Stimulated activated CD8-positive, alpha-beta memory T cell treated with anti-CD3 and anti-CD28 coated beads, Interleukin-12 subunit alpha, Interleukin-12 subunit beta, amount 100 ng/mL, for 1 hour (primary cell): ENCODE measurements around the gene DCAF8.

Experiments used
- DNase-seq: peaks from one replicate; pipeline ENCODE4 v3.0.0-alpha.2; 2020; ENCODE audit warnings: low read depth

Gene DCAF8

DNA sequence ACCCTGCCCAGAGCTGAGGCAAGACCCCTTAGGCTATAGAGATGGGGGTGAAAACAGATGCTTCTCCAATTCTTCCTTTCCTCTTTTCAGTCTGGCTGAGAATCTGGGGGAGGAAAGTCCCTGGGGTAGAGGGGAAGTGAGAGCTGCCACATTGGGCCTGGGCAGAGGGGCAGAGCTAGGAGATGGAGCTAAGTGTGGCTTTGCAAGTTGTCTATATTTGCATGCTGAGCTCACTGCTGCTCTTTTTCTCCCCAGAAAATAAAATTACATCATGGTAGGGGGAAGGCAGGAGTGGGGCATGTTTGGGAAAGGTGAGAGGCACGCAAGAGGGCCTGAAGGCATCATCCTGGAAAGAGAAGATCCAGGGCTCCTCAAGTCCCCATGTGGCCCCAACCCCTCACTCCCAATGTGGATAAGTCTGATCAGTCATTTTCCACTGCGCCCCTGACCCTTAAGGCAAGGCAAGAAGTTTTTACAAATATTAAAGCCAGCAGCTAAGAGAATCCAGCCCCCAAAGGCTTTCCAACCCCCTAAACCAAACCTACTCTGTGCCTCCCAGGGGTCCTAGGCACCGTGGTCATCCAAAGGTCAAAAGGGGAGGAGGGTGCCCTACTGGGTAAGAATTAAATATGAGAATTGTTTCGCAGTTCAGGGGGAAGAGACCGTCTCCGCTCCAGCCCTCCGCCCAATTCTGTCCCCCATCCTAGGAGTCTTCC, 57.7 kb downstream of the DCAF8 start:
- DNase-seq = no peak

DNA sequence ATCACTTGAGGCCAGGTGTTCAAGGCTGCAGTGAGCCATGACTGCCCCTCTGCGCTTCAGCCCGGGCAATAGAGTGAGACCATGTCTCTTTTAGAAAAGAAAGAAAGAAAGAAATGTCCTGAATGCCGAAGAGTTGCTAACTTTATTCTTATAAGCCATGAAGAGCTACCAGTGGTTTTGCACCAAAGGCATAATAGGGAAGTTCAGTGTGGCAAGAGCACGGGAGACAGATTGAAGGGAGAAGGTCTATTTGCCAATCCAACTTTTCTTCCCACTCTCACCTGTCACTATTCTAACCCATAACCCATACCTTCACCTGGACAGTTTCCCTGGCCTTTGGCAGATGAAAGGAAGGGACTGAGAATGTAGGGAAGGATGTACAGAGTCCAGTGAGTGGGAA, 61.6 kb downstream of the DCAF8 start:
- no peak for DNase-seq

DNA sequence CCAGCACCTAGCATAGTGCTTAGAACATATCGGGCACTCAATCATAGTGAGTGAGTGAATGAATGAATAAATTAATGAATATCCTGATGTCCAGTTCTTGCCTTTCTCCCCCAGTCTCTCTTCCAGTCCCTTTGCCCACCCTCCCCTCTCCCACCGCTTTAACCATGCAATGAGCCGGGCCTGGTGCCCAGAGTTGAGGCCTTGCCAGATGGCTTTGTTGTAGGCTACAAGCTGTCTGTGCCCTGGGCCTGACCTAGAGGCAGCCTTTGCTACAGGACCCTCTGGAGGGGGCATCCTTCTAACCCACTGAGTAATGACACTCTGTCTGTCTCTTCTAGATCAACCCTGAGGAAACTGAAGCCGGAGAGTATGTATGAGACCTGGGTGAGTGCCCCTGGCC, 65.1 kb downstream of the DCAF8 start:
- DNase-seq = no peak

DNA sequence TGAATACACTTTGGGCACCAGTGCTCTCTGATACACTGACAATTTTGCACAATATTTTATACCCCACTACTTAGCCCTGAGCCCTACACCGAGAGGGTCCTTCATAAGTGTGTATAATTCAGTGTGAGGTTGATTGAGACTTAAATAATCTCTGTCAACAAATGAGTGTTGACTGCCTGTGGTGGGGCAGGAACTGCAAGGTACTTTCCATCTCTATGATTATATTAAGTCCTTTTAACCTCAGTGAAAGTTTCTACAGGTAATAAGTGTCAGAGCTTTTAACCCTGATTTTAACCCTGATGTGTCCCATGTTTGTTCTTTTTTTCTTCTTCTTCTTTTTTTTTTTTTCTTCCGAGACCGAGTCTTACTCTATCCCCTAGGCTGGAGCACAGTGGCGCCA, 66.2 kb downstream of the DCAF8 start:
- DNase-seq = no peak

DNA sequence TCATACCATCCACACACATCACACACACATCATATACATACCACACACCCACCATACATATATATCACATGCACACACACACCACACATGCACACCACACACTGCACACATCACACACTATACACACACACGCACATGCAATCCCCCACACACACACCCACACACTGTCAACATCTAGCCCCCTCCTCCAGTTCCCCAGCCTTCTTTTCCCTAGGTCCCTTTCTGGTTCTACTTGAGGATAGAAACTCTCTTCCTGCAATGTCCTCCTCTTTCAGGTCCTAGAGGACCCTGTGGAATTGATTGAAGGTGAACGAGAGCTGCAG, 67.7 kb downstream of the DCAF8 start:
- no peak for DNase-seq

DNA sequence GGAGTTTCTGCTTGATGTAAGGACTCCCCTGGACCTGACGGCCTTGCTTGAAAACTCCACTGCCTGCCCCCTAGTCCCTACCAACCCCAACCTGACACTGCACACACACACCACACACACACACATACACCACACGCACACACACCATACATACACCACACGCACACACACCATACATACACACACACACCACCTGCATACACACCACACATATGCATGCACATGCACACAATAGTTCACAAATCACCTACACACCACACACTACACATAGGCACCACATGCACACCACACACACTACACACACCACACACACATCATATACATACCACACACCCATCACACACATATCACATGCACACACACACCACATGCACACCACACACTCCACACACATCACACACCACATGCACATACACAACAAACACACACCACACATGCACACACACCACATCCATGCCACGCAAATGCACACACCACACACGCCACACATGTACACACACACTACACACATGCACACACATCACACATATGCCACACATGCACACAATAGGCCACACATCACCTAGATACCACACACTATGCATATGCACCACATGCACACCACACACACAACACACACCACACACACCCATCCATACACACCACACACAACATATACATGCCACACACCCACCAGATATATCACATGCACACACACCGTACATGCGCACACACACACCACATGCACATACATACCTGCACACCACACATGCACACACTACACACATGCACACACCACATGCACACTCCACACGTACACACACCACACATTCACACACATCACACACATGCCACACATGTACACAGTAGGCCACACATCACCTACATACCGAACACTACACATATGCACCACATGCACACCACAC, 68.3 kb downstream of the DCAF8 start:
- DNase-seq = no peak

DNA sequence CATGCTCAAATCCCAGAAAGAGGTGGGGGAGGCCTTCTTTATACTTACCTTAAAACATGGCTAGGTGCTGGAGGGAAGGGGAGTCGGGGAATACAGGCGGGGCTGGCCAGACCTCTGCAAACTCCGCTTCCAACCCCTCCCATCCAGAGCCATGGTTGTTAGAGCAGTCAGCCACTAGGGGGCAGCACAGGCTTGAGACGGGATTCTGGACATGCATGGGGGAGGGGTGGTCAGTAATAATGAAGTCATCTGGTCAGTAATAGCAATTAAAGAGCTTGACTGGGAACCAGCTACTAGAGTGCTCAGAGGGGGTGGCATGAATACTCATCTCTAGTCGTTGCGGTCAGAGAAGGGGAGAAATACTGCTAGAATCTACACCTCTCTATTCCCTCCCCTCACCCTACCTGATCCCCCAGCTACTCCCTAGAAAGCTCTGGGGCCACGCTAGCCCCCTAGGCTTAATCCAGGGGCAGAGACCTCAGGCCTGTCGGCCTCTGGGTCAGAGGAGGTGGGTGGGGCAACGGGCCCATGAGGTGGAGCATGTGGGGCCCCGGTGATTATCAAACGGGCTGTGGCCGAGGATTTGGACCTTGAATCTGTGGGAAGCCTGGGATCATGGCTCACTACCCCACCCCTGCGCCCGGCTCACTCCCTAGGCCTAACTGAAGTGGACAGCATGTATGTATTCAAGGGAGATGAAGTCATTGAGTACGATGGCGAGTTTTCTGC, 69.1 kb downstream of the DCAF8 start:
- peak; percentile 80 for DNase-seq

DNA sequence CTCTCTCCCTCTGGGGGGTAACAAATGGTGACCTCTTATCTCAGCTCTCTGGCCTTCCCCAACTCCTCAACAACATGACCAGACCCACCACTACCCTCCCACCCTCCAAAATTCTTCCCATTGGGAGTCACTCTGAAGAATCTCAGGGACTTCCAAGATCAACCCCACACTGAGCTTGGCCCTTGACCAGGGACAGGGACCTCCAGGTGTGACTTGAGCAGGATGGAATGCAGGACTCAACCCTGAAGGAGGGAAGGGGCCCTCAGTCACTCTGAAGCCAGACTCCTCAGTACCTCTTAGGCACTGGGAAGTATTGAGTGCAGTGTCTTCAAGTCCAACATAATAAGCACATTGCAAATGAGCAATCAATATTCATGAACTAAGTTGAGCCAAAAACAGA, 70.1 kb downstream of the DCAF8 start:
- DNase-seq = no peak

DNA sequence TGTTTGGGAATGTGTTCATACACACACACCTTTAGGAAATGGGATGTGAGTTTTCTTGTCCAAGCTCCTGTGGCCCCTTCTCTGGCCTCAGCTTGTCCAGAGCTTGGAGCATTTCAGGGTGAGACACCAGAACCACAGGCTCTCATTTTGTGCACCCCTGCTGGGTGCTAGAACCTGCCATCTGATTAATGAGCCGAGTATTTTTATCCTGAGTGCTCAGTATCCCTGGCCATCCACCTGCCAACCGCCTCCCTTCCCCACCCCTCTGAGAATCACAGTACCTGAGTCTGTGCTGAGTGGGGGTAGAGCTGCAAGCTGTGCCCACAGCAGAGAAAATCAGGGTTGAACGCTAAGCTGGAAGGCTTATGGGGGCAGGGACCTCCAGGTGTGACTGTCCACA, 70.6 kb downstream of the DCAF8 start:
- no peak for DNase-seq

DNA sequence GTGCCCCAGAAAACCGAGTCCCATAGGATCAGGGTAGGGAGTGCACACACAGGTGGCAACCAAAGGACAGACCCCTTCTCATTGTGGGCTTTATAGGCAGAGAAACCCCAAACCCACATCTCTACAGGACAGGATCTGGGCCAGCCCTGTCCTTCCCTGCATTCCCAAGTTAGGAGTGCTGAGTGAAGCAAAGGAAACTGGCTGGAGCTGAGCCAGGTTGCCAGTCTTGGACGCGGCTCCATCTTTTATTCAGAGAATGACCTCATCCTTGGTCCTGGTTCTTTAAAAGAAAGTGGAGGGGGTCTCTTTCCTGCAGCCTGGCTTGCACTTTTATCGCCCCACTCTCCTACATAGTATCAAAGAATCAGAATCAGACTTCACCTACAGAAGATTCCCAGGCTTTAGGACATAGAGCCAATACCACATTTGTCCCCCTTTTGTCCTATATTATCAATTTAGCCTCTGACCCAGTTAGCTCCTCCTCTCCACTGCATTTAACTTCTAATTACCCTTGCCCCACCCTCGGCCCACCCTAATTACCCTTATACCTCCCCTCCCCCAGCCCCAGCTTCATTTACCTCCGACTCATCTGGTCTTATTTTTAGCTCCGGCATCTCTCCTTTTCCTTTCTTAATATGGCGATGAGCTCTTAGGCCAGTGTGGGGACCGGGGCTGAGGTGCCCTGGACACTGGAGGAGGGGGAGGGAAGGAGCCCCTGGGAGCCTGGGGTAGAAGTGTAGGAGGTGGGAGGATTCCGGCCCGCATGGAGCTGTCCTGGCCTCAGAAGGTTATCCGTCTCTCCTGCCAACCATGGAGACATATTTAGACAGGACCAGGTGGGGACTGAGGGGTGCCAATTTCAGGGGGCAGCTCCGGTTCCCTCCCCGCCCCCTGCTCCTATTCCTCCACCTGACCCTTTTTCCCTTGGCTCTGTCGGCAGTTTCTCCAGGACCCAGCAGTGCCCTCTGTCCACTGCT, 72.4 kb downstream of the DCAF8 start, which contains the start of gene CASQ1:
CASQ1 (plus strand) TSS at position 927 of the 977 bp plus-strand sequence. CDS start 177 bp downstream, outside the sequence.
- DNase-seq = no peak

DNA sequence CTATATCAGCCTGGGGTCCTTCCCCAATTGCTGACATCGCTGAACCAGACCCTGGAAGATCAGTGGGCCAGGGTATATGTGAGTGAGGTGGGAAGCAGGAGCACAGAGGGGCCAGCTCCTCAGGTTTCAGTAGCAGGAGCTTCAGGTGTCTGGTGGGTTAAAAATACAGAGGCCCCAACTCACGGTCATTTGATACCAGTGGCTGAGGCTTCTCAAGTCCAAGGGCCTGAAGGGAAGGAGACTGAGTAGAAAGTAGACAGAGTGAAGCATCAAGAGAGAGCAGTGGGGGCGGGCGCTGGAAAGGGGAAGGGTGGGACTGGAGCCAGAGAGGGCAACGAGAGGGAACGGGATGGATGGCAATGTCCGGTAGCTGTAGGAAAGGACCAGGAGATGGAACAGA, 74.0 kb downstream of the DCAF8 start:
- no peak for DNase-seq

DNA sequence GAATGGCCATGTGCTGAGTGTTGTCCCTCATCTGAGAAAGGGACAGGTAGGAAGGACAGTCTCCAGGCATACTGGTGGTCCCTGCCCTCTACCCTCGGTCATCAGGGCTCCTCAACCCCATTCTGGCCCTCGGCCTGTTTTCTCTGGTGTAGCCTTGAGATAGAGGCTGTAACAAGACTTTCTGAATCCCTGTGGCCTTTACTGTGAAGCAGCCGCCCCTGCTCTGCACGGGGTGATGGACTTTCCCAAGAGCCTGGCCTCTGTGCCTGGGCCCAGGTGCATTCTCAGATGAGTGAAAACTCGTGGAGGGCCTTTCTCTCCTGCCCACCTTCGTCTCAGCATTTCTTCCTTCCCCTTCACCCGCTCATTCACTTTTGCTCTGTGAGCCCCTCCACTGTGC, 74.9 kb downstream of the DCAF8 start:
- DNase-seq = no peak

DNA sequence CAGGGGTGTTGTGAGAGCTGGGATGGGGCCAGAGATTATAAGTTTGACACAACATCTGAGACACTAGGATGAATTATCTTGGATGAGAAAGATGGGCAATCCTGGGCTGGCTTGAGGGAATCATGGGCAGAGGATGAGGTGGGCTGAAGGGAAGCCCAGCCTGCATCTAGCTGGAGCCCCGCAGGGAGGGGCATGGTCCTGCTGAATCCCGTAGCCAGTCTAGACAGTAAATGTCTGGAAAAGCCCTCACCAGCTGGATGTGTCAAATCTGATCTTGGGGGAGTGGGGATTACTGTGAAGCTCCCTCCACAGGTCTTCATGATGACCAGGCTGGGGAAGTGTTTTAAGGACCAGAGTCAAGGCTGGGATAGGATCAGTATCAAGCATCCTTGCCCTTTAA, 75.6 kb downstream of the DCAF8 start:
- DNase-seq = no peak

DNA sequence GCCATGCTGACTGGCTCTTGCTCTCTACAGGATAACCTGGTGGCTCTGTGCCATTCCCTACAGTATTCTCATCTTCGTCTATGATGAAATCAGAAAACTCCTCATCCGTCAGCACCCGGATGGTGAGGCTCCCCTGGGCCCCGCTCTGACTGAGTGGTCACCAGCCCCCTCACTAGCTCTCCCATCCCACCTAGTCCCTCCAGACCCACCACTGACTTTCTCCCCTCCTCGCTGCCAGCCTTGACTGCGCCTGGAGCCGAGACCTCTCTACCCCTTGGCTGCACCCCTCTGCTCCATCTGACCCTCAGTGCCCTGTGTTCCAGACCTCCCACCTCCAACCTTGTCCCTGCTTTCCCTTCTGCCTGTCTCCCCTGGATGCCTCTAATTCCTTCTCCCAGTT, 76.1 kb downstream of the DCAF8 start:
- no peak for DNase-seq

DNA sequence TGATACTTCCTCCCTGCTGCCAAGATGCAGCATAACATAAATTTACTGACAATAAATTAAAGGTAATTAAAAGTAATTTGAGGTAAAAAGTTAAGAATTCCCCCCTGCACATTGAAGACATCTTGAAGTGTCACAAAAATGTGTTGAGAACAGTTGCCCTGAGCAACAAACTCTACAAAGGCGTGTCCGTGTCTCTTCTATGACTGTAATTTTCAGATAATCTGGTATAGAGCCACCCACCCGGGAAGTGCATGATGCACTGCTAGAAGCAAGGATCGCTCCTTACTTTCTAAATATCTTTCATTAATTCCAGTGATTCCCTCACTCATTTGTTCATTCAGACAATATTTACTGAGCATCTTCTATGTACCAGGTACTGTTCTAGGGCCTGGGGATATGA, 83.0 kb downstream of the DCAF8 start:
- DNase-seq = no peak

DNA sequence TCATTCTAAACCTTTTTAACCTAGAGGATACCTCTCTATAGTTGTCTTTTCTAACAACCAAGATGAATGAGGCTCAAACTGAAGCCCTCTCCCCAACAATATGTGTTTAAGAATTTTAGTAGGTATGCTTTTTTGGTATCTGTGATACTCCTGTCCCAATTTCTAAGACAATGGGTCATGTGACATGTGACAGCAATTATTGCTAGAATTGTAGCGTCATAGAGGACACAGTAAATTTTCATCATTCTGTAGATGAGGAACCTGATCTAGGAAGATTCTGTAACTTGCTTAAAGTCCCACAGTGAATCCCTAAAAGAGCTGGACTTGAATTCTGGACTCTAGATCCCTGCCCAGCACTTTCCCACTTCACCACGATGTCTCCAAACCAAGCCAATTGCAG, 83.6 kb downstream of the DCAF8 start:
- no peak for DNase-seq

DNA sequence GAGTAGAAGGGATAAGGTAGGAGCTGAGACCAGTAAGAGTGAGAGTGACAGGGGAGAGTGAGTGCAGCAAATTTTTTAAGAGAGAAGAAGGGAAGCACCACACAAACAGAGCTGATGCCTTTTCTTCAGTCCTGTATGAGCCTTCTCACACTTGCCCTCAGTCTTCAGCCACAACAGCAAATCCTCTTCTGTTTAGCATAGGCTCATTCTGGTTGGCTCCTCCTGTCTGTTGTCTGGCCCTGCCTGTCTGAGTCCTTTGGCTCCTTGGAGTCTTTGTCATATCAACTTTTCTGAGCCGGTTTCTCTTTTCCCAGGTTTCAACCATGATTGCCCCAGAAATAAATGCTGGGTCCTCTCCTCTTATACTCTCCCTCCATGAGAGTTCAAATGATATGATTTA, 84.7 kb downstream of the DCAF8 start:
- no peak for DNase-seq

DNA sequence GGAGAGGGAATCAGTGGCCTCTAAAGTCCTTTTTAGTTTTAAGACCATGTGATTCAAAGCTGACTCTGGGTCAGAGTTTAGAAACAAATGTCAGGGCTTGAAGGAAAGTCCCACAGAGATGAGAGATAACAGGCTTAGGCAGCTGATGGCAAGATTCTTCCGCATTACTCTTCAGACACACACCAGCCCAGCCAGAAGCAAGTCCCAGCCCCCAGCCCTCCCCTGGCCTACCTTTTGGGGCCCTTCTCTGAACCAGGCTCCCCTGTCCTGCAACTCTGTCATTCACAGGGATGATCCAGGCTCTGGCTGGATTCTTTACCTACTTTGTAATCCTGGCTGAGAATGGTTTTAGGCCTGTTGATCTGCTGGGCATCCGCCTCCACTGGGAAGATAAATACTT, 85.1 kb downstream of the DCAF8 start:
- no peak for DNase-seq

DNA sequence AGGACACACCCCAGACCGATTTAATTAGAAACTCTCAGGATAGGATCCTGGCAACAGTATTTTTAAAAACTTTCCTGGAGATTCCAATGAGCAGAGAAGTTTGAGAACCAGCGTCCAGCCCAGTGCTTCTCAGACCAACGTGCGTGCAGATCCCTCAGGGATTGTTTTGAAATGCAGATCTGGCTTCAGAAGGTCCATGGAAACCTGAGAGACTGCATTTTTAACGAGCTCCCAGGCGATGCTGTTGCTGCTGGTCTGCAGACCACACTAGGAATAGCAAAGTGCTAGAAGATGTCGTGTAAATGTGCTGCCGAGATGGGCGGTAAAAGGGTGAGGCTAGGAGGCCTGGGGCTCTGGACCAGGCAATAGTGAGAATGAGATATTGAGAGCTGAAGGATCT, 90.4 kb downstream of the DCAF8 start:
- DNase-seq = no peak

DNA sequence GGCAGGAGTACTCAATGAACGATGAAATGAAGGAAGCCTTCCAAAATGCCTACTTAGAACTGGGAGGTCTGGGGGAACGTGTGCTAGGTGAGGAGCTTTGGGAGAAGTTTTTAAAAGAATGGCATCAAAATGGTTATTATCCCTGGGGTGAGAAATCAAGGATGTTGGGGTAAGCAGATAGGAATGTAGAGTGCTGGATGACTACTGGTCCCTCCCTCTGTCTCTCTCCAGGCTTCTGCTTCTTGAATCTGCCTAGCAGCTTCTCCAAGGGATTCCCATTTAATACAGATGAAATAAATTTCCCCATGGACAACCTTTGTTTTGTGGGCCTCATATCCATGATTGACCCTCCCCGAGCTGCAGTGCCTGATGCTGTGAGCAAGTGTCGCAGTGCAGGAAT, 91.0 kb downstream of the DCAF8 start:
- no peak for DNase-seq

DNA sequence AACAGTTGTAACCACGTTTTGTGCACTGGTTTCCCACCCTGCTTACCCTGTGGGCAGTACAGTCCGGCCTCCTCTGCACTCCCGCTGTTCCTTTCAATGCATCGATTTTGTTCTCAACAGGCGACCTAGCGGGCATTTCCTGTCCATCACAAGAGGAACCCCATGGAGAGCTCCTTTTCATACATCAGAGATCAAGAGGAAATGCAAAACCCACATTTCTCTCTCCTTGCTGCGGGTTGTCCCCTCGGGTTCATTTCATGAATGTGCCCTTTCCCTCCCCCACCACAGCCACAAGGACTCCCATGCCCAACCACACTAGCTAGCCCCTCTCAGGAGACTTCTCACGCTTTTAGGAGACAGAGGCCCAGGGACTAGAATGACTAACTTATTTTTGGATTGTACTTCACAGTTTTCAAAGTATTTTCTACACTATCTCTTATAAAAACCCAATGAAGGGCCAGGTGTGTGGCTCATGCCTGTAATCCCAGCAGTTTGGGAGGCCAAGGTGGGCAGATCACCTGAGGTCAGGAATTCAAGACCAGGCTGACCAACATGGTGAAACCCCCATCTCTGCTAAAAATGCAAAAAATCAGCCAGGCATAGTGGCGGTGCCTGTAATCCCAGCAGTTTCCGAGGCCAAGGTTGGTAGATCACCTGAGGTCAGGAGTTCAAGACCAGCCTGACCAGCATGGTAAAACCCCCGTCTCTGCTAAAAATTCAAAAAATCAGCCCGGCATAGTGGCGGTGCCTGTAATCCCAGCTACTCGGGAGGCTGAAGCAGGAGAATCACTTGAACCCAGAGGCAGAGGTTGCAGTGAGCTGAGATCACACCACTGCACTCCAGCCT, 92.6 kb downstream of the DCAF8 start:
- DNase-seq = no peak
